Measurements from ENCODE around the gene GYG1. TPM values are rescaled to one million over a fixed set of nuclear protein-coding genes. Genes with fewer than 3 reads are reported as not detected.

GYG1 gene
- total and polyA plus RNA-seq, 2 of the 4 experiments (the other 2 are of a cell fraction), result 48.4 to 90.3 TPM

DNA sequence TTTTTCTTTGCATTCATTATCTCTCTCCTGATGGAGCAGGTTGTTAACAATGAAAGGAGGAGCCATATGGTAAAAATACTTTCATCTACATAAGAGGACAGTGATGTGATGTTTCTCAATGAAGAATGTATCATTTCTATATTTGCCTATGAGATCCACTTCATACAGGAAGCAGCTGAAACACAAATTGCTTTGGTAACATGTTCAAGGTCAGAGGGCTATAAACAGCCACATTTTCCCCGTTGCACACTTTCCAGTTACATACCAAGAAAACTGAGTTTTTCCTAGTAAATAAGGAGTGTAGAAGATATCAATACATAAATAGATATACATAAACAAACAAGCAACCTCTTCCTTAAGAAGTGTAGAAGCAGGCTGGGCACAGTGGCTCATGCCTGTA is 32.6 kb upstream of the GYG1 start:
- WGBS, 2 experiments (ENCODE audit: extremely low coverage in 2 of 2, insufficient read length in 1 of 2), result no CpG with 5 or more reads among the region's 1 CpG
- Histone ChIP-seq H2BK15ac (ENCODE audit: low read depth, low read length) (no peak overlapping the region), H4K8ac (ENCODE audit: low read depth in 2 of 2, low read length in 2 of 2) (no peak overlapping the region), H3K27me3 (ENCODE audit: control insufficient read depth, insufficient read depth, low read length) (no peaks in the 10 kb centered on the region), H3K9me3 (ENCODE audit: control insufficient read depth, insufficient read depth, low read length) (no peaks in the 10 kb centered on the region), H2AK9ac (replicated peaks; ENCODE audit: low read depth, low read length, poor library complexity) (no peak overlapping the region), H3K4me3 (ENCODE audit: insufficient read depth, low read depth, low read length) (no peak overlapping the region), H4K20me1 (ENCODE audit: insufficient read depth, low read length) (no peaks in the 10 kb centered on the region), H3K79me1 (ENCODE audit: low read depth in 1 of 2, low read length in 2 of 2) (no peaks in the 10 kb centered on the region; a peak in 1 of 4 replicates), H2BK20ac (ENCODE audit: low read depth, low read length) (no peak overlapping the region), H3K27ac (ENCODE audit: insufficient read depth, low read length) (no peak overlapping the region), H4K91ac (ENCODE audit: insufficient read depth, low read depth, low read length) (no peak overlapping the region), H3K23ac (ENCODE audit: low read depth, low read length) (no peak overlapping the region), H2BK5ac (ENCODE audit: low read depth, low read length, poor library complexity, severe bottlenecking) (no peak overlapping the region), H3K9ac (ENCODE audit: low read depth, low read length) (no peak overlapping the region), H2AK5ac (ENCODE audit: low read depth, low read length) (no peak overlapping the region), H2BK120ac (ENCODE audit: low read depth, low read length) (no peak overlapping the region), H3K9me1 (ENCODE audit: insufficient read depth, low read length) (peaks cover 9% of the 10 kb centered on the region), H4K5ac (ENCODE audit: low read depth, low read length) (no peak overlapping the region), H3K36me3 (ENCODE audit: control insufficient read depth, insufficient read depth, low read length) (no peaks in the 10 kb centered on the region), H3K14ac (replicated peaks; ENCODE audit: low read depth, low read length) (no peak overlapping the region), H3K18ac (ENCODE audit: low read depth, low read length) (no peak overlapping the region), H3K4me2 (ENCODE audit: low read depth, low read length) (no peak overlapping the region), H3K4me1 (ENCODE audit: control insufficient read depth, insufficient read depth, low read length) (peaks cover 8% of the 10 kb centered on the region), H3K56ac (ENCODE audit: extremely low read depth, insufficient read depth, low read length) (no peak overlapping the region), H2AFZ (replicated peaks; ENCODE audit: low read length, poor library complexity) (no peak overlapping the region), H3K4ac (ENCODE audit: low read depth, low read length) (no peak overlapping the region)
- TF ChIP-seq SMC3 (IDR thresholded peaks at IDR 0.05; ENCODE audit: low read depth, low read length) (no peak), RCOR1 (IDR thresholded peaks at IDR 0.05; ENCODE audit: insufficient replicate concordance, low read length) (no peak), ELK1 (IDR thresholded peaks at IDR 0.05; ENCODE audit: borderline replicate concordance, low read depth, low read length) (no peak), CEBPB (IDR thresholded peaks at IDR 0.05; ENCODE audit: low read depth, low read length) (no peak), RAD21 (IDR thresholded peaks at IDR 0.05; ENCODE audit: low read length) (no peak), NFE2L2 (IDR thresholded peaks at IDR 0.05; ENCODE audit: low read depth, low read length) (no peak)
- TF ChIP-seq, protein P1, sequence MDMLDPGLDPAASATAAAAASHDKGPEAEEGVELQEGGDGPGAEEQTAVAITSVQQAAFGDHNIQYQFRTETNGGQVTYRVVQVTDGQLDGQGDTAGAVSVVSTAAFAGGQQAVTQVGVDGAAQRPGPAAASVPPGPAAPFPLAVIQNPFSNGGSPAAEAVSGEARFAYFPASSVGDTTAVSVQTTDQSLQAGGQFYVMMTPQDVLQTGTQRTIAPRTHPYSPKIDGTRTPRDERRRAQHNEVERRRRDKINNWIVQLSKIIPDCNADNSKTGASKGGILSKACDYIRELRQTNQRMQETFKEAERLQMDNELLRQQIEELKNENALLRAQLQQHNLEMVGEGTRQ (IDR thresholded peaks at IDR 0.05; ENCODE audit: low read depth, low read length), result no peak
- no TSS peak for BruUV-seq (replicated peaks)
- ATAC-seq (ENCODE audit: low read depth), result no peak
- ChIA-PET CTCF (no interaction called here), POLR2A (ENCODE audit: unreplicated experiment) (no interaction called here)
- in situ Hi-C loops (cut with MboI; ENCODE audit: low sequenced_read_pairs) (loop anchor here (5.0 to 25.0 kb wide), 5 partner anchors 159 to 754 kb away; partner anchors contain the start of gene TM4SF18), dilution Hi-C loops (cut with HindIII; ENCODE audit: low sequenced_read_pairs, unreplicated experiment) (no loop called here), intact Hi-C loops (cut with micrococcal nuclease) (loop anchor here (5.0 kb wide), 4 partner anchors 59 to 529 kb away; no protein-coding TSS in a partner anchor)
- DNase-seq, result no peak
